AG10803 (cell line): ENCODE measurements around the gene OR5K1.

Source experiments
- DNase-seq: peaks from one replicate; pipeline ENCODE4 v3.0.0; 2010; ENCODE audit warnings: low read depth
- H3K4me3 ChIP-seq: 2 replicates; pipeline ENCODE4 v1.5.1; 2011; ENCODE audit warnings: mild to moderate bottlenecking, low read length, control low read depth
- TF ChIP-seq, protein P1 (sequence below): conservative IDR thresholded peaks from 2 replicates; pipeline ENCODE4 v1.5.1; 2011; ENCODE audit warnings: mild to moderate bottlenecking, low read length, control low read depth, inconsistent platforms

The OR5K1 gene

DNA sequence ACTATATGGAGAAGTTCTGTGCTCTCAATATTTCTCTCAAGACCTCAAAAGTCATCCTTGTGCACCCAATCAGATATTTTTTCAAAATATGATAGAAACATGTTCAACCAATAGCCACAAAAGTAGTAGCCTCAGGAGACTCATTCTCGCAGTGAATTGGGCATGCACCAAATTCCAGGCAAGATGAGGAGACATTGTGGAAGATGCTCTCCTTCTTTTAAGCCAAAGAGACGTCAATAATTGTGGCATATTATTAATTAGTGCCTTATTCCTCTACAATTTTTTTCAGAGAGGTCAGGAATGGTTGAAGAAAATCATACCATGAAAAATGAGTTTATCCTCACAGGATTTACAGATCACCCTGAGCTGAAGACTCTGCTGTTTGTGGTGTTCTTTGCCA lies 34.4 kb downstream of the OR5K1 start, which contains the start of gene OR5K2:
TSS of gene OR5K2 (plus strand) at position 301 of the 400 bp plus-strand sequence. CDS start at position 301, 0 bp downstream.
- no peak within 1 kb of the TSS for H3K4me3 ChIP-seq
- TF ChIP-seq, protein P1, sequence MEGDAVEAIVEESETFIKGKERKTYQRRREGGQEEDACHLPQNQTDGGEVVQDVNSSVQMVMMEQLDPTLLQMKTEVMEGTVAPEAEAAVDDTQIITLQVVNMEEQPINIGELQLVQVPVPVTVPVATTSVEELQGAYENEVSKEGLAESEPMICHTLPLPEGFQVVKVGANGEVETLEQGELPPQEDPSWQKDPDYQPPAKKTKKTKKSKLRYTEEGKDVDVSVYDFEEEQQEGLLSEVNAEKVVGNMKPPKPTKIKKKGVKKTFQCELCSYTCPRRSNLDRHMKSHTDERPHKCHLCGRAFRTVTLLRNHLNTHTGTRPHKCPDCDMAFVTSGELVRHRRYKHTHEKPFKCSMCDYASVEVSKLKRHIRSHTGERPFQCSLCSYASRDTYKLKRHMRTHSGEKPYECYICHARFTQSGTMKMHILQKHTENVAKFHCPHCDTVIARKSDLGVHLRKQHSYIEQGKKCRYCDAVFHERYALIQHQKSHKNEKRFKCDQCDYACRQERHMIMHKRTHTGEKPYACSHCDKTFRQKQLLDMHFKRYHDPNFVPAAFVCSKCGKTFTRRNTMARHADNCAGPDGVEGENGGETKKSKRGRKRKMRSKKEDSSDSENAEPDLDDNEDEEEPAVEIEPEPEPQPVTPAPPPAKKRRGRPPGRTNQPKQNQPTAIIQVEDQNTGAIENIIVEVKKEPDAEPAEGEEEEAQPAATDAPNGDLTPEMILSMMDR = no peak
- no peak for DNase-seq

DNA sequence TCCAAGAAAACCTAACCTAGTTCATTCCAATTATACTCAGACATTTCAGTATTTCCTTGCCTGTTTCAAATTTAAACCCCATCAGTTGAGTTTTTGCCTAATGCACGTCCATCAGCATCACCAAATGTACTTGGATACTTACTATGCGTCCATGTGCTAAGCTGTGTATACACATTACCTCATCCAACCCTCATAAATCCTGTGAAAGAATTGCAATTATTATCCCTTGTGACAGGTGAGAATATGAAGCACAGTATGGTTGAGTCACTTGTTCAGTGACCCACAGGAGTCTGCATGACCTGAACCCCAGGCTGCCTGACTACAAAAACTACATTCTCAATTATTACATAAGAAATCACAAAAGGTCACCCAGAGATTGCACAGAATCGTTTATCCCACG lies 37.0 kb downstream of the OR5K1 start:
- no peak for DNase-seq
- TF ChIP-seq, protein P1 = no peak
- no peak overlapping the region for H3K4me3 ChIP-seq

DNA sequence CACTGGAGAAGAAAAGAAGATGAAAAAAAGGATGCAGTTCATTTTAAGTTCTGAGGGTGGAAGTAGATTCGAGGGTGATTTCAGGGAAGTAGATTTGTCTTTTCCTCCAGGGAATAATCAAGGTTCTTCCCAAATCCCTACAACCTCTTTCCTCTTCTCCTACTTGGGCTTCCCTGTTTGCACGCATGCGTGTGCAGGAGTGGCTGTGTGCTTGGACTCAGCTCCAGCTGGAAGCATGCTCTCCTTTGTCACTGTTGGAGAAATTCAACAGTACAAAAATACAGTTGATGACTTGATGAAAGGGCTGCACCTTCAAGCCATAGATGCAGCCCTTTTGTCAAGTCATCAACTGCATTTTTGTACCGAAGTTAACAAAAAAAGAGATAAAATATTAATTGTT lies 38.3 kb downstream of the OR5K1 start:
- TF ChIP-seq, protein P1 = no peak
- DNase-seq = no peak
- no peak overlapping the region for H3K4me3 ChIP-seq

DNA sequence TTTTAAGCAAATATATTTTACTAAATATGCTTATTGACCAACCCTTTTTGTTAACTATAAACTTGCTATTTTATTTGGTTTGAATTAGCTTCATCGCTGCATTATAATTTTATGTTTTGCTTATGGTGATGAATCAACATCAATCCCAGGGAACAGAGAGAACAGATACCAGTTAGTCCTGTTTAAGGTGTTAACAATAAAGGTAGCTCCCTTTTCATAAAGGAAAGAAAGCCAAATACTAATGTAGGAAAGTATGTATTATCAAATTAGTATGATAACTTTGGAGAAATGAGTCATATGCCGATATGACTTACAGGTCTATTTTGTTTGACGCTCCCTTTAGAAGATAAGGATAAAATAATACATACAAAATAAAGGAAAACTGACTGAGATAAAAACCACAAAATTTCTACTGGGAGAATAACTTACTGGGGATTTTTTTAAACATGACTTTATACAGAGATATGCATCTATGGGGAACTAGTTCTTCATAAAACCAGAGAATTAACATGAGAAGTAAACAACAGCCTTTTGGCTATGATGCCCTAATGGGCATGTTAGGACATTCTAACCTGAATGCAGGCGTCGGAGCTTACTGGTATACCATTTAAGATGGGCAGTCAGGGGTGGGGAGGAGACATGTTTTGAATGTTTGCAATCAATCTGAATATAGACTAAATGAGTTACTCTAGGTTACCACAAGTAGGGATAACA lies 39.0 kb downstream of the OR5K1 start:
- H3K4me3 ChIP-seq = no peak overlapping the region
- TF ChIP-seq, protein P1 = no peak

DNA sequence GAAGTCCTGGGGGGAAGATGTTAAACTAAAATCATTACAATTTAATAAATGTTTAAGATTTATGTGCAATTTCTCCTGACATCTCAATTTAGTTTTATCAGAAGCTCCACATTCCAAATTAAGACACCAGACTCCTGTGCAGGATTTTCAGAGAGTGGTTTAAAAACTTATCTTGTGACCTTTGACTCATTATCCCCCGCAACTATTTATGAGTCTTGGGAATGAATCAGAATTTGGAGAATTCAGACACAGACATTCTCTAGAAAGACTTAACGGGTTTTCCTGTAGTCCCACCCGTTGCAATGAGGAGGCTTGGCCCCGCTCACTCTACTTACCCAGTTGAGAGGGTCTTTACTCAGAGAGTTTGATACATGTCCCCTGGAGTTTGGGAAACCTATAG lies 41.5 kb downstream of the OR5K1 start:
- no peak for DNase-seq
- H3K4me3 ChIP-seq = no peak overlapping the region
- TF ChIP-seq, protein P1 = no peak

More for the DNA sequence above, 39.0 kb downstream of the OR5K1 start:
- DNase-seq = no peak

DNA sequence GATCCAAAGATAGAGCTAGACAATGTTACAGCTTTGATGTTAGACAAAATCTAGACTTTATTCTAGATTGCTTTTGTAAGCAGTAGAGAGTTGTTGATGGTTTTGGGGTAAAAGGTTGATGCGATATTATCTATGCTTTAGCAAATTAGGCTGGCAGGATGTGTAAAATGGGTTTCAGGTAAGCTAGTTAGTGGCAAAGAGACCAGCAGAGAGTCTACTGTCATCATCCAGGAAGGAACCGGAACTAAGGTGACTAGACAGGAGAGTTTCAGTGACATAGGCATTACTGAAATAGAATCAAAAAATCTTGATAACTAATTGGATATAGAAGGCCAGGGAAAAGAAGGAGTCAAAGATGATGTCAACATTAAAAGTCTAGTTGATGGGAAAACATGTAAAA lies 45.6 kb downstream of the OR5K1 start:
- DNase-seq = no peak
- TF ChIP-seq, protein P1 = no peak
- H3K4me3 ChIP-seq = no peak overlapping the region

DNA sequence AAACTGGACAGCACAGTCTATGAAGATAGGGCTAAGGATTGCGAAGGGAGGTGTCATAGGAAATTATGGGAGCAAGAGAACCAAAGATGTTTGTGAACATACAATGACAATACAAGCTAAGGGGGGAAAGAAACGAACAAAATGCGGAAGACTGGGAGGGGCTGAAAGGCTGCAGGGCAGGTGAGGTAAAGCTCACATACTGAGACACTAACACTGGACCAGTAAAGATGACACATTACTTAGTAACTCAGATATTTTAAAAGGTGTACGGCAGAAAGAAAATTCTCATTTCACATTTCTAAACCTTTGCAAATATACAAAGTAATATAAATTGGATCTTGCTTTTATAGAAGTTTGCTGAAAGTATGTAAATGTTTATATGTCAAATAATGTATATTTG lies 49.6 kb downstream of the OR5K1 start:
- DNase-seq = no peak
- TF ChIP-seq, protein P1 = no peak
- H3K4me3 ChIP-seq = no peak overlapping the region
